Astrocyte of the cerebellum (primary cell): ENCODE results near the gene NECTIN2.

ENCODE experiments used
- DNase-seq: peaks from one replicate; pipeline ENCODE4 v3.0.0-alpha.2; 2011; ENCODE audit warnings: low read depth
- H3K4me3 ChIP-seq: 2 replicates; pipeline ENCODE4 v1.5.1; 2011; ENCODE audit warnings: mild to moderate bottlenecking, low read depth, low read length, moderate library complexity
- in situ Hi-C: cut with HindIII; loops from 2 replicates; pipeline ENCODE4 v1.10.0; 2017; ENCODE audit warnings: low sequenced_read_pairs
- TF ChIP-seq, protein P1 (sequence below): IDR thresholded peaks from 2 replicates; pipeline ENCODE4 v1.5.1; 2012; ENCODE audit warnings: low read length, low read depth, moderate library complexity, mild to moderate bottlenecking; ENCODE audit errors: missing control alignments

NECTIN2 gene

GRCh38 chr19:44900328-44901244 is 54.5 kb downstream of the NECTIN2 start:
- in situ Hi-C loops, result no loop called here

GRCh38 chr19:44903216-44903601 is 57.1 kb downstream of the NECTIN2 start:
- TF ChIP-seq, protein P1, sequence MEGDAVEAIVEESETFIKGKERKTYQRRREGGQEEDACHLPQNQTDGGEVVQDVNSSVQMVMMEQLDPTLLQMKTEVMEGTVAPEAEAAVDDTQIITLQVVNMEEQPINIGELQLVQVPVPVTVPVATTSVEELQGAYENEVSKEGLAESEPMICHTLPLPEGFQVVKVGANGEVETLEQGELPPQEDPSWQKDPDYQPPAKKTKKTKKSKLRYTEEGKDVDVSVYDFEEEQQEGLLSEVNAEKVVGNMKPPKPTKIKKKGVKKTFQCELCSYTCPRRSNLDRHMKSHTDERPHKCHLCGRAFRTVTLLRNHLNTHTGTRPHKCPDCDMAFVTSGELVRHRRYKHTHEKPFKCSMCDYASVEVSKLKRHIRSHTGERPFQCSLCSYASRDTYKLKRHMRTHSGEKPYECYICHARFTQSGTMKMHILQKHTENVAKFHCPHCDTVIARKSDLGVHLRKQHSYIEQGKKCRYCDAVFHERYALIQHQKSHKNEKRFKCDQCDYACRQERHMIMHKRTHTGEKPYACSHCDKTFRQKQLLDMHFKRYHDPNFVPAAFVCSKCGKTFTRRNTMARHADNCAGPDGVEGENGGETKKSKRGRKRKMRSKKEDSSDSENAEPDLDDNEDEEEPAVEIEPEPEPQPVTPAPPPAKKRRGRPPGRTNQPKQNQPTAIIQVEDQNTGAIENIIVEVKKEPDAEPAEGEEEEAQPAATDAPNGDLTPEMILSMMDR, result no peak
- in situ Hi-C loops, result no loop called here

More at GRCh38 chr19:44900328-44901244, 54.5 kb downstream of the NECTIN2 start:
- DNase-seq, result no peak
- no peak overlapping the region for H3K4me3 ChIP-seq
- TF ChIP-seq, protein P1, result no peak

DNA sequence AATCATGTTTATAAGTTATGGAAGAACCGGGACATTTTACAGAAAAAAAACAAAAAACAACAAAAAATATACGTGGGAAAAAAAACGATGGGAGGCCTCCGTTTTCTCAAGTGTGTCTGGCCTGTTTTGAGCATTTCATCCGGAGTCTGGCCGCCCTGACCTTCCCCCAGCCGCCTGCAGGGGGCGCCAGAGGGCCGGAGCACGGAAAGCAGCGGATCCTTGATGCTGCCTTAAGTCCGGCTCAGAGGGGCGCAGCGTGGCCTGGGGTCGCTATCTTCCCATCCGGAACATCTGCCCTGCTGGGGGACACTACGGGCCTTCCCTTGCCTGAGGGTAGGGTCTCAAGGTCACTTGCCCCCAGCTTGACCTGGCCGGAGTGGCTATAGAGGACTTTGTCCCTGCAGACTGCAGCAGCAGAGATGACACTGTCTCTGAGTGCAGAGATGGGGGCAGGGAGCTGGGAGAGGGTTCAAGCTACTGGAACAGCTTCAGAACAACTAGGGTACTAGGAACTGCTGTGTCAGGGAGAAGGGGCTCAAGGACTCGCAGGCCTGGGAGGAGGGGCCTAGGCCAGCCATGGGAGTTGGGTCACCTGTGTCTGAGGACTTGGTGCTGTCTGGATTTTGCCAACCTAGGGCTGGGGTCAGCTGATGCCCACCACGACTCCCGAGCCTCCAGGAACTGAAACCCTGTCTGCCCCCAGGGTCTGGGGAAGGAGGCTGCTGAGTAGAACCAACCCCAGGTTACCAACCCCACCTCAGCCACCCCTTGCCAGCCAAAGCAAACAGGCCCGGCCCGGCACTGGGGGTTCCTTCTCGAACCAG is 57.7 kb downstream of the NECTIN2 start:
- no peak for DNase-seq
- in situ Hi-C loops, result no loop called here
- H3K4me3 ChIP-seq, result no peak overlapping the region
- TF ChIP-seq, protein P1, result peak; percentile 97

More at GRCh38 chr19:44903216-44903601, 57.1 kb downstream of the NECTIN2 start:
- H3K4me3 ChIP-seq, result no peak overlapping the region
- DNase-seq, result no peak

DNA sequence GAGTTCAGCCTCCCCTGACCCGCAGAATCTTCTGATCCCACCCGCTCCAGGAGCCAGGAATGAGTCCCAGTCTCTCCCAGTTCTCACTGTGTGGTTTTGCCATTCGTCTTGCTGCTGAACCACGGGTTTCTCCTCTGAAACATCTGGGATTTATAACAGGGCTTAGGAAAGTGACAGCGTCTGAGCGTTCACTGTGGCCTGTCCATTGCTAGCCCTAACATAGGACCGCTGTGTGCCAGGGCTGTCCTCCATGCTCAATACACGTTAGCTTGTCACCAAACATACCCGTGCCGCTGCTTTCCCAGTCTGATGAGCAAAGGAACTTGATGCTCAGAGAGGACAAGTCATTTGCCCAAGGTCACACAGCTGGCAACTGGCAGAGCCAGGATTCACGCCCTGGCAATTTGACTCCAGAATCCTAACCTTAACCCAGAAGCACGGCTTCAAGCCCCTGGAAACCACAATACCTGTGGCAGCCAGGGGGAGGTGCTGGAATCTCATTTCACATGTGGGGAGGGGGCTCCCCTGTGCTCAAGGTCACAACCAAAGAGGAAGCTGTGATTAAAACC is 58.4 kb downstream of the NECTIN2 start:
- in situ Hi-C loops, result no loop called here
- DNase-seq, result no peak
- H3K4me3 ChIP-seq, result no peak overlapping the region
- TF ChIP-seq, protein P1, result peak; percentile 16

GRCh38 chr19:44905437-44906160 is 59.5 kb downstream of the NECTIN2 start, which contains the start of gene APOE:
TSS of gene APOE (plus strand) at chr19:44905796. CDS start at chr19:44906625, 829 bp downstream.
- DNase-seq, result no peak
- peak within 1 kb of the TSS; percentile 35 for H3K4me3 ChIP-seq
- in situ Hi-C loops, result no loop called here
- TF ChIP-seq, protein P1, result no peak
